PC-9 (cell line): ENCODE measurements around the gene FAIM. TPM values are rescaled to one million over a fixed set of nuclear protein-coding genes. Genes with fewer than 3 reads are reported as not detected.

Experiments used
- BruUV-seq: library from RNA; stranded (reverse); fragments of 400-500 nt; replicated peaks from 2 replicates; lab custom pipeline; 2021; lab: Mats Ljungman, UMichigan
- CTCF ChIA-PET: fragments of 300-600 bp; sonication (Branson Sonifier 250); formaldehyde crosslinking; loops from one replicate; lab custom pipeline; 2022; ENCODE audit warnings: antibody characterized with exemption; lab: Charles Lee
- POLR2A ChIA-PET: fragments of 300-600 bp; sonication (Branson Sonifier 250); formaldehyde crosslinking; loops from one replicate; lab custom pipeline; 2022; ENCODE audit warnings: antibody characterized with exemption; ENCODE audit not compliant: unreplicated experiment; lab: Charles Lee
- DNase-seq, 2 experiments: peaks; one replicate each; pipeline versions ENCODE4 v3.0.0 to v3.0.0-alpha.2; 2015 to 2022; ENCODE audit warnings: mixed read lengths in 1 of 2
- H2AFZ ChIP-seq: fragments of 200-600 bp; sonication (generic); 2 replicates; pipeline ENCODE4 v1.8.1; 2017; ENCODE audit warnings: antibody characterized with exemption
- H3F3A ChIP-seq: fragments of 200-600 bp; sonication (generic); 2 replicates; pipeline ENCODE4 v1.8.1; 2017; ENCODE audit warnings: antibody characterized with exemption, mild to moderate bottlenecking, low read depth; ENCODE audit not compliant: insufficient read depth
- H3K27ac ChIP-seq: fragments of 200-600 bp; sonication (generic); 2 replicates; pipeline ENCODE4 v1.6.1; 2016; ENCODE audit warnings: mixed run types
- H3K27me3 ChIP-seq: fragments of 200-600 bp; sonication (generic); 2 replicates; pipeline ENCODE4 v1.6.1; 2016; ENCODE audit warnings: low read depth, mixed run types; ENCODE audit not compliant: insufficient read depth
- H3K36me3 ChIP-seq: fragments of 200-600 bp; sonication (generic); 2 replicates; pipeline ENCODE4 v1.6.1; 2016; ENCODE audit warnings: low read depth, mixed run types
- H3K4me1 ChIP-seq: fragments of 200-600 bp; sonication (generic); replicated peaks from 2 replicates; pipeline ENCODE4 v1.6.1; 2016; ENCODE audit warnings: mixed run types; ENCODE audit not compliant: insufficient read depth
- H3K4me2 ChIP-seq: fragments of 200-600 bp; sonication (generic); 2 replicates; pipeline ENCODE4 v1.6.1; 2017; ENCODE audit warnings: mixed run types
- H3K4me3 ChIP-seq: fragments of 200-600 bp; sonication (generic); 2 replicates; pipeline ENCODE4 v1.6.1; 2016; ENCODE audit warnings: mixed run types
- H3K79me2 ChIP-seq: fragments of 200-600 bp; sonication (generic); 2 replicates; pipeline ENCODE4 v1.6.1; 2017; ENCODE audit warnings: low read depth, mixed run types
- H3K9me2 ChIP-seq: fragments of 200-600 bp; sonication (generic); 2 replicates; pipeline ENCODE4 v1.8.1; 2017; ENCODE audit warnings: mild to moderate bottlenecking; ENCODE audit not compliant: insufficient read depth
- H3K9me3 ChIP-seq: fragments of 200-600 bp; sonication (generic); 2 replicates; pipeline ENCODE4 v1.8.1; 2016; ENCODE audit warnings: low read depth; ENCODE audit not compliant: insufficient read depth
- H4K20me1 ChIP-seq: fragments of 200-600 bp; sonication (generic); 2 replicates; pipeline ENCODE4 v1.8.1; 2017; ENCODE audit not compliant: insufficient read depth
- EZH2 ChIP-seq: fragments of 200-600 bp; sonication (generic); IDR thresholded peaks from 2 replicates; pipeline ENCODE4 v1.8.0; 2017; ENCODE audit warnings: antibody characterized with exemption, low read depth
- intact Hi-C: fragments of 100-400 bp; cut with micrococcal nuclease; formaldehyde crosslinking; loops from one replicate; pipeline ENCODE4 v1.10.0; 2022; ENCODE audit not compliant: unreplicated experiment
- total RNA-seq: library from RNA; stranded (reverse); gene quantifications from 2 replicates; pipeline ENCODE4 v1.2.3, GENCODE V29; 2021
- TF ChIP-seq, protein P1 (sequence below): fragments of 200-600 bp; sonication (generic); conservative IDR thresholded peaks from 2 replicates; pipeline ENCODE4 v1.6.1; 2017; ENCODE audit warnings: mixed run types, antibody characterized with exemption, mild to moderate bottlenecking, moderate library complexity

The FAIM gene
- total RNA-seq, 1 experiment from 2014 or later, result 17.7 TPM

DNA sequence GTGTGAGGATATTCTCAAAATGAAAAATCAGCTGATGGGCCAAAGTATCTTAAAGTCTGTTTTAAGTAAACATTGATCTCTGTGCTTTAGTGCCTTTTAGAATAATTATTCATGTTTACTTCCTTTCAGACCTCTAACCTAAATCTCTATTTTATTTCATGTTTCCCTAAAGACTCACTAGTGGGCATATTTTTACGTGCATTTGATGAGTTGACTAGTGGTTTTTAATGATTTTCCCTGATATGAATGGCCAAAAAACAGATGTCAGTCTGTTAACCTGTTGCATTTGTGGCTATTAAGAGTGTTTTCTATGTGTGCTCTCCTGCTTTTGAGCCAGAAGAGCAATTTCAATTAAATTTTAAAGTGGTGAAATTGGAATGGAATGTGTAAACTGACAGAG is 6.9 kb downstream of the FAIM start:
- Histone ChIP-seq H3K79me2 (peaks cover 9% of the 10 kb centered on the region; the same call in 1 of the 2 replicates), H3K4me1 (no peaks in the 10 kb centered on the region; the same call in 1 of the 2 replicates), H4K20me1 (no peaks in the 10 kb centered on the region), H3K9me3 (no peaks in the 10 kb centered on the region), H3K27ac (no peak overlapping the region), H3K36me3 (no peaks in the 10 kb centered on the region), H3K4me3 (no peak overlapping the region), H3K27me3 (no peaks in the 10 kb centered on the region), H3K9me2 (no peaks in the 10 kb centered on the region), H3K4me2 (no peak overlapping the region), H3F3A (peaks cover 7% of the 10 kb centered on the region; the same call in 1 of the 2 replicates), H2AFZ (no peak overlapping the region)
- ChIA-PET CTCF (no interaction called here), POLR2A (no interaction called here)
- TF ChIP-seq, protein P1, sequence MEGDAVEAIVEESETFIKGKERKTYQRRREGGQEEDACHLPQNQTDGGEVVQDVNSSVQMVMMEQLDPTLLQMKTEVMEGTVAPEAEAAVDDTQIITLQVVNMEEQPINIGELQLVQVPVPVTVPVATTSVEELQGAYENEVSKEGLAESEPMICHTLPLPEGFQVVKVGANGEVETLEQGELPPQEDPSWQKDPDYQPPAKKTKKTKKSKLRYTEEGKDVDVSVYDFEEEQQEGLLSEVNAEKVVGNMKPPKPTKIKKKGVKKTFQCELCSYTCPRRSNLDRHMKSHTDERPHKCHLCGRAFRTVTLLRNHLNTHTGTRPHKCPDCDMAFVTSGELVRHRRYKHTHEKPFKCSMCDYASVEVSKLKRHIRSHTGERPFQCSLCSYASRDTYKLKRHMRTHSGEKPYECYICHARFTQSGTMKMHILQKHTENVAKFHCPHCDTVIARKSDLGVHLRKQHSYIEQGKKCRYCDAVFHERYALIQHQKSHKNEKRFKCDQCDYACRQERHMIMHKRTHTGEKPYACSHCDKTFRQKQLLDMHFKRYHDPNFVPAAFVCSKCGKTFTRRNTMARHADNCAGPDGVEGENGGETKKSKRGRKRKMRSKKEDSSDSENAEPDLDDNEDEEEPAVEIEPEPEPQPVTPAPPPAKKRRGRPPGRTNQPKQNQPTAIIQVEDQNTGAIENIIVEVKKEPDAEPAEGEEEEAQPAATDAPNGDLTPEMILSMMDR, result no peak
- no peak for TF ChIP-seq EZH2
- no TSS peak for BruUV-seq
- intact Hi-C loops, result no loop called here
- DNase-seq, result no peak

DNA sequence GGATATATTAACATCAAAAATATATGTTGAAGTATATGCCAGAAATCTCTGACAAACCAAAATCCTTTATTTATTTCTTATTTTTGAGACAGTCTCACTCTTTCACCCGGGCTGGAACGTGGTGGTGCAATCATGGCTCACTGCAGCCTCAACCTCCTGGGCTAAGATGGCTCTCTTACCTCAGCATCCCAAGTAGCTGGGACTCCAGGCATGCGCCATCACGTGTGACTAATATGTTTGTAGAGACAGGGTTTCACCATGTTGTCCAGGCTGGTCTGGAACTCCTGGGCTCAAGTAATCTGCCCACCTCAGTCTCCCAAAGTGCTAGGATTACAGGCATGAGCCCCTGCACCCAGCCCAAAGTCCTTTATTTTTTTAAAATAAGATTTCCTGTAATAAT is 11.9 kb downstream of the FAIM start:
- no peak overlapping the region for H2AFZ ChIP-seq
- no peak overlapping the region for H3K27ac ChIP-seq
- ChIA-PET CTCF (no interaction called here), POLR2A (no interaction called here)
- H3K4me2 ChIP-seq, result no peak overlapping the region
- H3K4me3 ChIP-seq, result no peak overlapping the region
- no peaks in the 10 kb centered on the region for H3K27me3 ChIP-seq
- no peaks in the 10 kb centered on the region for H3K36me3 ChIP-seq
- no peaks in the 10 kb centered on the region for H3K9me3 ChIP-seq
- TF ChIP-seq, protein P1, result no peak
- no peak for DNase-seq
- no TSS peak for BruUV-seq
- no peaks in the 10 kb centered on the region for H3K9me2 ChIP-seq
- H4K20me1 ChIP-seq, result no peaks in the 10 kb centered on the region
- H3K4me1 ChIP-seq, result no peaks in the 10 kb centered on the region; the same call in 1 of the 2 replicates
- no peaks in the 10 kb centered on the region for H3F3A ChIP-seq
- H3K79me2 ChIP-seq, result no peaks in the 10 kb centered on the region
- intact Hi-C loops, result no loop called here

DNA sequence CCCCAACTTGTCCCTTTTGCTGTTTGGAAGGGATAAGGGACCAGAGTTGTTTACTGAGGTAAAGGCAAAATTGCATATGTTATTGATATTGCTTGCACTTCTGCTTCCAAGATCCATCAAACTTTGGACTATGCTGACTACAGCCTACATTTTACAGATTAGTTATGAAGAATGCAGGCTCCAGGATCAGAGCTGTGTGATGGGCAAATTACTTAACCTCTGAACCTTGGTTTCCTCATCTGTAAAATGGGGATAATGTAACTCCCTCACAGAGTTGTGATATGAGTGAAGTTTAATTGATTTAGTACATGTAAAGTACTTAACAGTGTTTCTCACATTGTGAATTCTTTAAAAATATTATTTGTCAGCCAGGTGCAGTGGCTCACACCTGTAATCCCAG is 15.9 kb downstream of the FAIM start:
- intact Hi-C loops, result no loop called here
- no TSS peak for BruUV-seq

More for the DNA sequence above, 15.9 kb downstream of the FAIM start:
- POLR2A ChIA-PET, result no interaction called here
- Histone ChIP-seq H3K4me2 (no peak overlapping the region), H3K36me3 (no peaks in the 10 kb centered on the region), H3K27ac (no peak overlapping the region), H3K4me1 (no peaks in the 10 kb centered on the region), H3K4me3 (no peak overlapping the region), H3K9me2 (no peaks in the 10 kb centered on the region), H4K20me1 (no peaks in the 10 kb centered on the region), H2AFZ (no peak overlapping the region), H3K79me2 (no peaks in the 10 kb centered on the region), H3K27me3 (no peaks in the 10 kb centered on the region), H3F3A (peaks cover 5% of the 10 kb centered on the region; the same call in 1 of the 2 replicates), H3K9me3 (no peaks in the 10 kb centered on the region)
- TF ChIP-seq, protein P1, result no peak
- TF ChIP-seq EZH2, result no peak
- DNase-seq, result no peak
- CTCF ChIA-PET, result interaction anchor here (0.7 kb wide), 1 partner anchor 693 kb away, joined by 4 read pairs; no protein-coding TSS in a partner anchor
